Mesodermal cell (in vitro differentiated cells): Measurements from ENCODE around the gene TNK1.

ENCODE experiments used
- H3K27ac ChIP-seq: 2 replicates; pipeline ENCODE4 v1.7.0; 2013; ENCODE audit warnings: mild to moderate bottlenecking, low read depth, low read length, moderate library complexity; ENCODE audit not compliant: severe bottlenecking
- H3K36me3 ChIP-seq: 2 replicates; pipeline ENCODE4 v1.7.1; 2013; ENCODE audit warnings: mild to moderate bottlenecking, low read length, moderate library complexity; ENCODE audit not compliant: control insufficient read depth, insufficient read depth
- H3K4me1 ChIP-seq: one replicate; pipeline ENCODE4 v1.7.1; 2013; ENCODE audit warnings: mild to moderate bottlenecking, low read length; ENCODE audit not compliant: insufficient read depth, control insufficient read depth, poor library complexity, severe bottlenecking
- H3K4me3 ChIP-seq: 2 replicates; pipeline ENCODE4 v1.7.0; 2013; ENCODE audit warnings: low read length, control low read depth, mild to moderate bottlenecking; ENCODE audit not compliant: insufficient read depth, poor library complexity, severe bottlenecking; ENCODE audit errors: extremely low read depth
- H3K9me3 ChIP-seq: 2 replicates; pipeline ENCODE4 v1.7.1; 2013; ENCODE audit warnings: mild to moderate bottlenecking, low read length, moderate library complexity; ENCODE audit not compliant: control insufficient read depth
- WGBS, 2 experiments: methylation state at CpG; one replicate each; pipeline ENCODE4 v1.1.5; 2013; ENCODE audit warnings: missing lambda C conversion rate in 2 of 2; ENCODE audit not compliant: insufficient coverage in 2 of 2; 5-methylcytosine and 5-hydroxymethylcytosine counted together

Gene TNK1

GRCh38 chr17:7437369-7437863, 56.5 kb downstream of the TNK1 start:
- Histone ChIP-seq H3K4me3 (peak overlapping the region; percentile 52), H3K4me1 (peaks cover 15% of the 10 kb centered on the region), H3K9me3 (no peaks in the 10 kb centered on the region), H3K27ac (no peak overlapping the region), H3K36me3 (no peaks in the 10 kb centered on the region)
- 6 to 22% methylated on average over 15 to 19 of the region's 31 CpGs for WGBS, 2 experiments

- Histone ChIP-seq H3K4me3 (peak overlapping the region; percentile 52), H3K4me1 (peaks cover 15% of the 10 kb centered on the region), H3K27ac (peak overlapping the region; percentile 16), H3K36me3 (no peaks in the 10 kb centered on the region), H3K9me3 (no peaks in the 10 kb centered on the region)
- WGBS, 2 experiments = 5 to 7% methylated on average over 28 to 32 of the region's 48 CpGs
These were observed 57.2 kb downstream of the TNK1 start for GRCh38 chr17:7437950-7438614.

GRCh38 chr17:7438656-7439460, 58.0 kb downstream of the TNK1 start:
- H3K4me1 ChIP-seq = peaks cover 15% of the 10 kb centered on the region
- 39 to 43% methylated on average over 8 to 10 of the region's 11 CpGs for WGBS, 2 experiments
- no peaks in the 10 kb centered on the region for H3K36me3 ChIP-seq

More at GRCh38 chr17:7438656-7439460, 58.0 kb downstream of the TNK1 start:
- Histone ChIP-seq H3K9me3 (no peaks in the 10 kb centered on the region), H3K27ac (no peak overlapping the region), H3K4me3 (peak overlapping the region; percentile 75)
